CD4-positive, alpha-beta T cell treated with Interleukin-1 beta for 1 hour (primary cell): Measurements from ENCODE around the gene ATE1.
"Not testable (repeated sequence)": the region's sequence is repeated elsewhere in the genome, so short reads cannot be mapped to it uniquely, and the experiment has no call there.

Experiments used
- DNase-seq, 2 donors: peaks; one replicate each; pipeline ENCODE4 v3.0.0-alpha.2; 2020 to 2022

Gene ATE1

GRCh38 chr10:121724282-121724681 is 203.5 kb downstream of the ATE1 start:
- DNase-seq = no peak

DNA sequence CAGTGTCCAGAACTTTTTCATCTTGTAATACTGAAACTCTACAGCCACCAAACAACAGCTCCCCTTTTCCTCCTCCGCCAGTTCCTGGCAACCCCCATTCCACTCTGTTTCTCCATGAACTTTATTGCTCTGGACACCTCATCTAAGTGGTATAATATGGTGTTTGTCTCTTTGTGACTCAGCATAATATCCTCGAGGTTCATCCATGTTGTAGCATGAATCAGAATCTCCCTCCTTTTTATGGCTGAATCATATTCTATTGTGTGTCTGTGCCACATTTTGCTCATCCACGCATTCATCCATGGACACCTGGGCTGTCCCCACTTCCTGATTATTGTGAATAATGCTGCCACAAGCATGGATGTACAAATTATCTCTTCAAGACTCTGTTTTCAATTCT is 205.2 kb downstream of the ATE1 start:
- no peak for DNase-seq

DNA sequence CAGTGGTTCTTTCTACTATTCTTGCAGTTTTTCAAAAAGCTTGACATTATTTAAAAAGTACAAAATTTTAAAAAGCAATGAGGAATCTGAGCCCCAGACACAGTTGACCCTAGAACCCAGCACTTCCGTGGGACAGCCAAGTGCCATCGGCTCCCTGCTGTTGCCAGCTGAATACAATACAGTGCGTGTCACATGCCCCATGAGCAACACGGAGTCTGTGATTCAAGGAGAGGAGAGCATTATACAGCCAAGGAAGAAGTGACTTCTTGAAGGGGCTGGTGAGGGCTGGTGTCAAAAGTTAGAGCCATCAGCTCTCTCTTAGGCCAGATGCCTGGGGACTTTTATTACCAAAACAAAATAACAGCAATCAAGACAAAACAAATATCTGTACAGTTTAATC is 206.6 kb downstream of the ATE1 start:
- no peak for DNase-seq

- no peak for DNase-seq
These were observed 211.9 kb downstream of the ATE1 start for GRCh38 chr10:121715969-121716368.

GRCh38 chr10:121715076-121715475 is 212.8 kb downstream of the ATE1 start:
- no peak for DNase-seq

DNA sequence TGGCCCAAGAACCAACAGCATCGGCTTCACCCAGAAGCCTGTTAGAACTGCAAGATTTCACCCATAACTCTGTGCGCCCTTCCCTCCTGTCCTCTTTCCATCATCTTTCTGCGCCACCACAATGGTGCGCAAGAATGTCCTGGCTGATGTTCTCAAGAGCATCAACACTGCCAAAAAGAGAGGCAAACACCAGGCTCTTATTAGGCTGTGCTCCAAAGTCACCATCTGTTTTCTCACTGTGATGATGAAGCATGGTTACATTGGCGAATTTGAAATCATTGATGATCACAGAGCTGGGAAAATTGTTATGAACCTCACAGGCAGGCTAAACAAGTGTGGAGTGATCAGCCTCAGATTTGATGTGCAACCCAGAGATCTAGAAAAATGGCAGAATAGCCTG is 214.3 kb downstream of the ATE1 start:
- DNase-seq = no peak

DNA sequence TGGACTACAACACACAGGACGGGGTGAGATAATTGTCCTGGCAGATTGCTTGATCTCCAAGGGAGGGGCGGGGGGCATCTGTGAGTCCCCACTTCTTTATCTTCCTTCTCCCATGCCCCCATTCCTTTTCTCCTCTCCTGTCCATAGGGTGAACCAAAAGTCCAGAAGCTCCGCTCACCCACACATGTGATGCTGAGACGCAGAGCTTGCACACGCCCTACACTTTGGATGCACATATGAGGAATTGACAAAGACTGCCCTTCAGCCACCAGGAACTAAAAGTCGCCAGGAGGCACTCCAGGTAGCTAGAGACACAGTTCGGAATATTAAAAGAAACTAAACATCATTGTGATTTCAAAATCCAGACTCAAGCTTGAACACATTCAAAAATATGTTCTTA is 216.9 kb downstream of the ATE1 start:
- no peak for DNase-seq

DNA sequence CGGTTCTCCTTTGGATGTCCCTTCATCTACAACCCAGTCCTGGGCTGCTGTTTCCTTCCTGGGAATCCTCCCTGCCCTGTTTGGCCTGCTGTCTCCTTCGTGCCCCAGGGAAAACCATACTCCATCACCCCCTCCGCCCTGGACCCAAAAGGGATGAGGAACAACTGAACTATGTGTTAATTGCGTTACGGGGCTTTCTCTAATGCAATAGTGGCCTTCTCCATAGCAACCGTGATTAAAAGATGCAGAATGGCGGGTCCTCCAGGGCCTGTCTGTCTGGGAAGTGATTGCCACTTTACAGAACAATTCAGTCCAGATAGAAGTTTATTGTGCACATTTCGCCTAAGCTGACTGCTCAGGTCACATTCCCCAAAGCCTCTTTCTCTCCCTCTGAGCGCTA is 217.6 kb downstream of the ATE1 start:
- DNase-seq = no peak

GRCh38 chr10:121709675-121710073 is 218.2 kb downstream of the ATE1 start:
- DNase-seq = no peak

DNA sequence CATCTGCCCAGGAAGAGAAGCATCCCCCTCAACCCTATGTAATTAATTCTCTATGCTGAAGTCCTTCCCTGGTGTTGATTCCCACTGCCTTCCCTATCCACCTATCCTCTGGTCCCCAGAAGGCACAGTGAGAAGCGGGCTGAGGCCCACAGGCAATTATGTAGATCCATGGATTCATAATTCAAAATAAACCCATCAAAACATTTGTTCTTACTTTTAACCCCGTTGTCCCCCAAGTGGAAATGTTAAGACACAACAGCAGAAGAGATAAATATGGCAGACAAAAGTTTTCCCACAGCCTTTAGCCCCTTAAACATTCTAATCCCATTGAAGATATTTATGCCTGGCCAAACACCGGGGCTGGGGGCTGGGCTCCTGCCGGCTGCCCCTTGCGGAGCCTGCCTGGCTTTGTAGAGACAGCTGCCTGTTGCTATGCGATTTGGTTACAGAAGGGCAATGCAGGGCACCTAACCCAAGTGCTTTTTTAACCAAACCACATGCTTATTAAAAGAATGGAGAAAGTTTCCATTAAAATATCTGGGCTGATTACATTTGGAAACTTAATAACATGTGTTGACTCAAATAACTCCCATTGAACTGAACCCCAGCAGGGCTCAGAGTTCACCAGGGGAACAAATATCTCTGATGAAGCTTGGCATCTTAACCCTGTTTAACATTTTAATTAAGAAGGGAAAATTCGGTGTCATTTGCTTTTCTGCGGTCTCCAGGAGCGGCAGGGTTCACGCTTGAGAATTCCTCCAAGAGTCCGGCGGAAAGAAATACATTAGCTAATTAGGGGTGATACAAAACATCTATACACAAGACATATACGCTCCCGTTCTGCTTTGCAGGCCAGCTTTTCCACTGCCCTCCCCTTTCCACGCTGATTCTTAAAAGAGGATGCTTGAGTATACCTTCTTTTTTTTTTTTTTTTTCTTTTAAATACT is 218.8 kb downstream of the ATE1 start:
- DNase-seq = no peak

- DNase-seq = no peak
These were observed 225.2 kb downstream of the ATE1 start for GRCh38 chr10:121702351-121703320.

DNA sequence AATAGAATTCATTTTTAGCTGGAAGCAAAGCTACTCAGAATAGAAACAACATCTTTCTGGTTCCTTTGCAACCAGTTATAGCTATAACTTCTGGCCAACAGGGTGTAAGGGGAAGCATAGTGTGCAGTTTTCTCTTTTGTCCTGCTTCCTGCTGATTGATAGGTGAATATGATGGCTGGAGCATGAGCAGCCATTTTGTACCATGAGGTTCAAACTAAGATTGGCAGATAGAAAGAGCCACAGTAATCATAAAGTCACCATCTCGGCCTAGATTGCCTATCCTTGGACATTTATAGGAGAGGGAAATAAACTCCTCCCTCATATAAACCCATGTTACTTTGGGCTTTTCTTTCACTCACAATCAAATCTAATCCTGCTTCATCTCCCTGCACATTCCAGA is 227.4 kb downstream of the ATE1 start:
- no peak for DNase-seq

- not testable (repeated sequence) for DNase-seq
These were observed 228.1 kb downstream of the ATE1 start for GRCh38 chr10:121699703-121700102.

- no peak for DNase-seq
These were observed 228.9 kb downstream of the ATE1 start for GRCh38 chr10:121698902-121699301.

- DNase-seq = no peak
These were observed 229.5 kb downstream of the ATE1 start for GRCh38 chr10:121698336-121698735.

- DNase-seq = no peak
These were observed 231.0 kb downstream of the ATE1 start for GRCh38 chr10:121696854-121697253.

DNA sequence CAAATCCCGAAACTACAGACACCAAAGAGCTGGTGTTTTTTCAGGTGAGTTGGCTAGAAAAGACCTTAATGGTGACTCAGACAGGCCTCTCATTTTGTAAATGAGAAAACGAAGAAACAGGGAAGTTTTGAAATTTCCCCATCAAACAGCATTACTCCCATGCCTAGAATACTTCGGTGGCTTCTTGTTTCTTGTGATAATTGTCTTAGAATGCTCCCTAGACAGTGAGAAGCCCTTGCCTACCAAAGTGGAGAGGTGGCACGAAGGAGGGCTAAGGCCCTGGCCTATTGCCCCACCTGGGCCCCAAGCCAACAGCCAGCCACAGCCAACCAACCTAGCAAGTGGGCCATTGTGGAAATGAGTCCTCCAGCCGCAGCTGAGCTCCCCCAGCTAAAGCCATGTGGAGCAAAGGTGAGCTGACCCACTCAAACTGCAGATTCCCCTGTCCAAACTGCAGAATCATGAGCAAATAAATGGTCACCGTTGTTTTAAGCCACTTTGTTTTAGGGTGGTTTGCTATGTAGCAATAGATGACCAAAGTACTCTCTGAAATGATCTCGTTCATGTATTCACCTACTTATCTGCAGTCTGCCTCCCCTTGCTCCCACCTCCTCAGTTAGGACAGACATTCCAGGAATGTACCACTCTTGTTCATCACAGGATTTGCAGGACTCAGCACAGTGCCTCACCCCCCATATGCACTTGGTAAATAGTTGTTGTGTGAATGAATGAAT is 231.9 kb downstream of the ATE1 start:
- no peak for DNase-seq

- no peak for DNase-seq
These were observed 232.7 kb downstream of the ATE1 start for GRCh38 chr10:121694966-121695643.

GRCh38 chr10:121694327-121694965 is 233.4 kb downstream of the ATE1 start:
- DNase-seq = no peak

DNA sequence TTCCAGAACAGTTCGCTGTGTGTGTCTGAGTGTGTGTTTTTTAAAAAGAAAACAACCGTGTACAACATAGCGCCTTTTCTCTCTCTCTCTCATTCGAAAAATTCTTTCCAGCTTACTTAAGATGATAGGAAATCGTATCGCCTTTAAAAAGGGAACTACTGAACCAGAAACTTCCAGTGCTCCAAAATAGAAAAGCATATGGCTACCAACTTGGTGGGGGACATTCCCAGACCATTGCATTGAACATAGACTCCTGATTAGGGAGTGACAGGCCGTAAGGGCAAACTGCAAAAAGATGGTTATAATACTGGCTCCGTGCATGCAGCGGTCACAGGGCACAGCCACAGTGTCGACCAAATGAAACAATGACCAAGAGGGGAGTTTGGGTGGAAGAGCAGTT is 235.2 kb downstream of the ATE1 start:
- DNase-seq = no peak

- DNase-seq = no peak
These were observed 236.9 kb downstream of the ATE1 start for GRCh38 chr10:121690970-121691369.
